Epithelial cell of esophagus (primary cell): ENCODE results near the gene HMGXB3.

ENCODE experiments used
- DNase-seq: peaks from one replicate; pipeline ENCODE4 v3.0.0; 2010; ENCODE audit warnings: low read depth
- H3K4me3 ChIP-seq: 2 replicates; pipeline ENCODE4 v1.5.1; 2011; ENCODE audit warnings: mild to moderate bottlenecking, low read length, control low read depth
- TF ChIP-seq, protein P1 (sequence below): IDR thresholded peaks from 2 replicates; pipeline ENCODE4 v1.5.1; 2011; ENCODE audit warnings: low read depth, mild to moderate bottlenecking, low read length, control low read depth, inconsistent platforms; ENCODE audit not compliant: insufficient read depth; ENCODE audit errors: missing control alignments

HMGXB3 gene

DNA sequence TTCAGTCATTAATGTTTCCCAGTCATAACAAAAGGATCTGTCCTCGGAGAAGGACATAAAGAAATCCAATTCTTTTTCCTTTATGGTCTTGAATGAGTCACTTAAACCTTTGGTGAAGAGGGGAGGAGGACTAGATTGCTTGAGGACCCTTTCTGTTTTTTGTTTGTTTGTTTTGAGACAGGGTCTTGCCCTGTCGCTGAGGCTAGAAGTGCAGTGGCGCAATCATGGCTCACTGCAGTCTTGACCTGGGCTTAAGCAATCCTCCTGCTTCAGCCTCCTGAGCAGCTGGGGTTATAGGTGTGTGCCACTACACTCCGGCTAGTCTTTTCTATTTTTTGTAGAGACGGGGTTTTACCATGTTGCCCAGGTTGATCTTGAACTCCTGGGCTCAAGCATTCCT lies 12.4 kb upstream of the HMGXB3 start:
- DNase-seq, result no peak
- H3K4me3 ChIP-seq, result no peak overlapping the region
- TF ChIP-seq, protein P1, sequence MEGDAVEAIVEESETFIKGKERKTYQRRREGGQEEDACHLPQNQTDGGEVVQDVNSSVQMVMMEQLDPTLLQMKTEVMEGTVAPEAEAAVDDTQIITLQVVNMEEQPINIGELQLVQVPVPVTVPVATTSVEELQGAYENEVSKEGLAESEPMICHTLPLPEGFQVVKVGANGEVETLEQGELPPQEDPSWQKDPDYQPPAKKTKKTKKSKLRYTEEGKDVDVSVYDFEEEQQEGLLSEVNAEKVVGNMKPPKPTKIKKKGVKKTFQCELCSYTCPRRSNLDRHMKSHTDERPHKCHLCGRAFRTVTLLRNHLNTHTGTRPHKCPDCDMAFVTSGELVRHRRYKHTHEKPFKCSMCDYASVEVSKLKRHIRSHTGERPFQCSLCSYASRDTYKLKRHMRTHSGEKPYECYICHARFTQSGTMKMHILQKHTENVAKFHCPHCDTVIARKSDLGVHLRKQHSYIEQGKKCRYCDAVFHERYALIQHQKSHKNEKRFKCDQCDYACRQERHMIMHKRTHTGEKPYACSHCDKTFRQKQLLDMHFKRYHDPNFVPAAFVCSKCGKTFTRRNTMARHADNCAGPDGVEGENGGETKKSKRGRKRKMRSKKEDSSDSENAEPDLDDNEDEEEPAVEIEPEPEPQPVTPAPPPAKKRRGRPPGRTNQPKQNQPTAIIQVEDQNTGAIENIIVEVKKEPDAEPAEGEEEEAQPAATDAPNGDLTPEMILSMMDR, result no peak

DNA sequence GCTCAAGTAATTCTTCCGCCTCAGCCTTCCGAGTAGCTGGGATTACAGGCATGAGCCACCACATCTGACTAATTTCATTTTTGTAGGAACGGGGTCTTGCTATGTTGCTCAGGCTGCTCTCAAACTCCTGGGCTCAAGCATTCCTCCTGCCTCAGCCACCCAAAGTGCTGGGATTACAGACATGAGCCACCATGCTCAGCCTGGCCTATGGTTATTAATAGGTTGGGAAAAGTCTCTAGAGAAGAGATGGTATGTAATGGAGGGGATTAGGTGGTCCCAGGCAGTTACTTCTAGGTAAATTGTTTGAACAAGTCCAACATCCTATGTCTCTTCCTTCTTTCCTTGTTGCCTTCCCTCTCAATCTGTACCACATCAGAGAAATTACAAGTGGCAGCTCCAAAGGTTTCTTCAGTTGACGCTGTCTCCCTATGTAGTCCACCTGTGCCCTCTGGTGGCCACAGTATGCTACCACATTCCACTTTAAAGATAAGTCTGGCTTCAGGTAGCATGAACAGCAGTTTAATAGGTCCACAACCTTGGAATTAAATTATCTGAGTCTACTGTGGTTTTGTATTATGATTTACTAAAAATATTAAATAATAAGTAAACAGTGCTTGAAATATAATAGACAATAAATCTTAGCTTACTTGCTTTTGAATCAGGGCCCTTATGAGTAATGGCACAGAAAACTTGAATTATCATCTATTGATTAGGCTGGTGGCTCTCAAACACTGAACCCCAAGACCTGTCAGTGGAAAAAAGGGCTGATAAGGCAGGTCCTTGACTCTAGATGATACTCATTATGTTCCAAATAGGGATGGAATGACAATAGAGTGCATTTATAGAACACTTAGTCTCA lies 9.8 kb upstream of the HMGXB3 start:
- H3K4me3 ChIP-seq, result no peak overlapping the region
- TF ChIP-seq, protein P1, result peak; percentile 96
- DNase-seq, result peak; percentile 82

DNA sequence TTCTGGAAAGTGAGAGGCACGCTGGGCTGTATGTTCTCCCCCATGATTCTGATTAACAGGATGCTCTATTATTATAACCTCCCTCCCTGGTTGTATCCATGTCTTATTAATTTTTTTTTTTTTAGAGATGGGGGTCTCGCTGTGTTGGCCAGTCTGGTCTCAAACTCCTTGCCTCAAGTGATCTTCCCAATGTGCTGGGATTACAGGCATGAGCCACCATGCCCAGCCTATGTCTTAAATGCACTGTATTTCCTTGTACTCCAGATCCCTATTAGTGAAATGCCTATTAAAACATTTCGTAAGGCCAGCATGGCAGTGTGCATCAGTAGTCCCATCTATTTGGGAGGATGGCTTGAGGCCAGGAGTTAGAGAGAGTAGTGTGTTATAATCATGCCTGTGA lies 7.1 kb upstream of the HMGXB3 start:
- H3K4me3 ChIP-seq, result no peak overlapping the region
- TF ChIP-seq, protein P1, result no peak
- DNase-seq, result no peak

DNA sequence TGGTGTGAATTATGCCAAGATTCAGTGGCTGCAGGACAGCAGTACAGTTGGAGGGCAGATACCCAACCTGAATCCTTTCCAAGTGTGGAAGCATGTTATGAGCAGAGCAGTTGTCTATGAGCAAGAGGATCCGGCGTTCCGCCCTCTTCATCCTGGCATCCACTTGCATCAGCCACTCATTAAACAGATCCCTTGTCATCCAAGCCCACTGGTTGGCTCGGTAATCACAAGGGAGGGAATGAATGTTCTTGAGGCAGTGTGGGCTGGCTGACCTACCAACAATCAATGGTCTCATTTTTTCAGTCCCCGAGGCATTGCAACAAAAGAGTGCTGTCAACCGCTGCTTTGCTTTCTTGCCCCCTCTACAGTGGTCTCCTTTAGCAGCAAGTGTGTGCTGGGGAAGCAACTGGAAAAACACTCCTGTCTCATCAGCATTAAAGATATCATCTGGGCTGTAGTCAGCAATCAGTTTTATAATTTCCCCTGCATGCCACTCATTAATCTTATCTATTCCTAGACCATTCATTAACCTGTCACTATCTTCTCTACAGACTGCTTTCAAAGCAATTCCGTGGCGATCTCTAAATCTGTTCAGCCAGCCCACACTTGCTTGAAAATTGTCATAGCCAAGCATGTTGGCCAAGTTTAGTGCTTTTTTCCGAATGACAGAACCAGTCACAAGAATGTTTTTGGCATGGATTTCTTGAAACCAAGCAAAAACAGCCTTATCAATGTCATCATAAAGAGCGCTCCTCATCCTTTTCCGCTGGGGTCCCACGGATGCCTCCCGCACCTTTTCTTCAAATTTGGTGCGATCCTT lies 4.9 kb upstream of the HMGXB3 start:
- H3K4me3 ChIP-seq, result no peak overlapping the region
- no peak for DNase-seq
- TF ChIP-seq, protein P1, result no peak

DNA sequence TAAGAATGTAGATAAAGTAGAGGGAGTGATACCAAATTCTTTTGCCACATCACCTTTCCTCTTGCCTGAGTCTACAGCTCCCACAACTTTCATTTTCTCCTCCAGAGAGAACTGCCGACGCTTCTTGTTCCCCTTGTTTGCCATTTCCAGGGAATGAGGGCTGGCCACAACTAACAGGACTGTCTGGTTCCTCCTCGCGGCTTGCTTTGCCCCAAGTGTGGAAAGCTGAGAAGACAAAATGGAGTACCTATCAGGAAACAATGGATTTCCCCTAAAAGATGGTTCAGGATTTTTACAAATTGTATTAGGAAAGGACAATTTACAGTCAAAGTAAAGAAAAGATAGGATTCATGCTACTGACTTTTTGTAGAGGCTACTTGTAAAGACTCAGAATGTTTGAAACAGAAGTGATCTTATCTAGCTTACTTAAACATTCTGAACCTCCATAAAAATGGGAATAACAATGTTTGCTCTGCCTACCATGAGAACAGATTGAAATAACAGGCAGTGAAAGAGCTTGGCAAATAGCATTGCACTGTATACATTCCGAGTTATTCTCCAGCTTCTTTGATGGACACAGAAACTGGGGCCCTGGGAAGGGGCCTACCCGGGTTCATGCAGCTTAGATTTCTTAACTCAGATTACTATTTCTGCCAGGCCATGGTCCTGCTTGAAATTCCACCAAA lies 4.2 kb upstream of the HMGXB3 start:
- H3K4me3 ChIP-seq, result no peak overlapping the region
- DNase-seq, result no peak
- TF ChIP-seq, protein P1, result no peak

DNA sequence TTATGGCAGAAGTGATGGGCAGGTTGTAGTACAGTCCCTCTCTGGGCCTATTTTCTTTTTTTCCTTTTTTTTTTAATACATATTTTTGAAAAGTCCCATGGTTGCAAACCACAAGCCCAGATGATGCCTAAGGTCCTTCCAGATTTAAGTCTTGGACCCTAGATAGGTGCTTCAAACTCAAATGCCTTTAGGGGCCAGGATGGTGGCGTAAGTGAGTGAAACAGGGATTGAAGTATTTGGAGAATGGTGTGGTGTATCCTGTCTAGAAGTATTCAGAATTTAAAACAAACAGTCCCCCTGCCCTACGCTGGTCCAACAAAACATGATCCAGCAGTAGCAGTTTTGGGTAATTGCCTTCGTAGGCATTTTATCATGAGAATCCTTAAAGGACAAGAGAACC lies 2.3 kb upstream of the HMGXB3 start:
- no peak for DNase-seq
- H3K4me3 ChIP-seq, result no peak overlapping the region
- TF ChIP-seq, protein P1, result no peak
